RCC 7860 (cell line): ENCODE results near the gene FAM174C.
A peak's percentile ranks its signal among the peaks of the same experiment; 100 is the strongest.

Source experiments
- DNase-seq: peaks from one replicate; pipeline ENCODE4 v3.0.0-alpha.2; 2015; ENCODE audit warnings: low spot score
- FAIRE-seq: peaks from 2 replicates; lab custom pipeline; 2012; peaks lifted over from hg19 to GRCh38; lab: Jason Lieb, UNC

The FAM174C gene

GRCh38 chr19:1260749-1261537, 14.4 kb upstream of the FAM174C start:
- no peak for FAIRE-seq
- DNase-seq = peak; percentile 93

GRCh38 chr19:1261538-1261797, 13.9 kb upstream of the FAM174C start:
- no peak for FAIRE-seq
- no peak for DNase-seq

DNA sequence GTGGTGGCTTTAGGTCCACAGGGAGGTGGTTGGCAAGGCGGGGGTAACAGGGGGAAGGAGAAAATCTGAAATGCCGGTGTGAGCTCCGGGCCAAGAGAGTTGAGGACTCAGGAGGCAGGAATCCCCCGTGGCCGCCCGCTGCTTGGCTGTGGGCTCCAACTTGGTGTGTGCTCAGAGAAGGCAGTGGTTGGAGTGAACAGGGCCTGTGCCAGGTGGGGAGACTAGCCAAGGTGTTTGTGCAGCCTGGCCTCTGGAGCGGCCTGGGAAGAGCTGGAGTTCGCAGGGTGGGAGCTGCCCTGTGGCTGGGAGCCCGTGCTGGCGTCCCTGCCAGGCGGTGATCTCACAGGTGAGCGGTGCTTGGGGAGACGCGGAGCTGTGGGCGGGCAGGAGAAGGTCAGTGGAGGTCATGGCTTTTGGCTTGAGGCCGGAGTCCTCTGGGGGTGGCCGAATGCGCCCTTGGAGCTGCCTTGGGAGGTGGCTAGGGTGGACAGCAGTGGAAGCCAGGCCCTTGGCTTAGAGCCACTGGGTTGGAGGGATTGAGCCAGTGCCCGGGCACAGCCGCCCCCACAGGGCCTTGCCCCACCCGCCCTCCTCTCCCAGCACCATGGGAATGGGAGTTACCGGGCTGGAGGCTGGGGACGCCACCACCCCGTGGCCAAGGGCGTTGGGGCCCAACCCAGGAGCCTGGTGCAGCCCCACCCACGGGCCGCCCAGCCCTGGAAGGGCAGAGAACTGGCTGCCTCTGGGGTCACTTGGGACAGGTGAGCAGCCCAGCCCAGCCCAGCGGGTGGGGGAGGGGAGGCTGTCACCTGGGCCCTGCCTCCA, 13.3 kb upstream of the FAM174C start:
- peak; percentile 68 for DNase-seq

DNA sequence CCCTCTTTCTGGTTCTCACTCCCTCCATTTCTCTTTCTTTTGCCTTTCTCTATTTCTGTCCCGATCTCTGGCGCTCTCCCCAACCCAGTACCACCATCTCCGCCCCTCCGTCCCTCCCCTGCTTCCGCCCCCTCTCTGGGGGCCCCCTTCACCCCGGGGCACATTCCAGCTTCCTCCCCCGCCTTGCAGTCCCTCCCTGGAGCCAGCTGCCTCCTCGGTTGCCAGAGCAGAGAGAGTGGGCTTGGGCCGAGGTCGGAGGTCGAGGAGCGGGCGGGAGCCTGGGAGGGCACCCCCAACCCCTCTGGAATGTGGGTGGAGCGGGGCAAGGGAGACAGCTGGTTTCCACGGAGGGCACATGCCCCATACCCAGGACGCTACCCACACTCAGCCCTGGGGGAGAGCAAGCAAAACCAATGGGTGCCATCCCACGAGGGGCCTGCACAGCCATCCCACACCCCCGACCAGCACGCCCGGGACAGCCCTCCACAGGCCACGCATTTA, 12.7 kb upstream of the FAM174C start:
- DNase-seq (no peak), FAIRE-seq (no peak)

More for the DNA sequence above, 13.3 kb upstream of the FAM174C start:
- peak; percentile 70 for FAIRE-seq

GRCh38 chr19:1263188-1263587, 12.1 kb upstream of the FAM174C start:
- FAIRE-seq (no peak), DNase-seq (peak; percentile 16)

DNA sequence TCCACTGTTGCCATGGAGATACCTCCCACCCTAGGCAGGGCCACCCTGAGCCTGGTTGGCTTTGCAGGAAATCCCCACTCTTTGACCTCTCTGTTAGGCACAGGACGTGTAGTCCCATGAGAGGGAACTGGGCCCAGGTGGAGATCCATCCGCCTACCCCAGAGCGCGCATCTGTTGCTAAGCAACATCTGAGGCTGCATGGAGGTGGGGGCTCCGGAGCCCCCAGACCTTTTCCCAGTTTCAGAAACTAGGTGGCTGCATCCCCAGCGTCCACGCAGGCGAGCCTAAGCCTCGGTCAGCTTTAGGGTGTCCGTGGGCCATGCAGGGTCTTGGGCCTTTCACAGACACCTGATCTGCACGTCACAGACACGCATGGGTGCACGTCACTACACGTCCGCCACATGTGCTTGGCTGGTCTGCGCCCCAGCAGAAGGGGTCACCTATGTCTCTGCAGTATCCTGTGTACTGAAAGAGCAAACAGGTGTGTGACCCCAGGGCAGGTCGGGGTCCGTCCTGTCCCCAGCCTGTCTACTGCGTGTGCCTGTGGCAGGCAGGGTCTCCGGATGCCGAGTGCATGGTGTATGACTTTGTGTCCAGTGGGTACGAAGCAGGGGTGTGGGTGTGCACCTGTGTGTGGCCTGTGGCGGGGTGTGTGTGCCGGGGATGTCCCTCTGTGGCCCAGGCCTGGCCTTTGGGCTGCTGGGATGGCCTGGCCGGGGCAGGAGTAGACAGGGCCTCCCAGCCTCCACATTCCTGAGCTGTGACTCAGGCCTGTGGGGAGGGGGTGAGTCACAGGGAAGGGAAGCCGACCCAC, 10.3 kb upstream of the FAM174C start:
- FAIRE-seq (peak; percentile 77), DNase-seq (peak; percentile 92)

- DNase-seq = peak; percentile 94
- FAIRE-seq = peak; percentile 18
Observed at GRCh38 chr19:1265615-1266128, 9.7 kb upstream of the FAM174C start.

DNA sequence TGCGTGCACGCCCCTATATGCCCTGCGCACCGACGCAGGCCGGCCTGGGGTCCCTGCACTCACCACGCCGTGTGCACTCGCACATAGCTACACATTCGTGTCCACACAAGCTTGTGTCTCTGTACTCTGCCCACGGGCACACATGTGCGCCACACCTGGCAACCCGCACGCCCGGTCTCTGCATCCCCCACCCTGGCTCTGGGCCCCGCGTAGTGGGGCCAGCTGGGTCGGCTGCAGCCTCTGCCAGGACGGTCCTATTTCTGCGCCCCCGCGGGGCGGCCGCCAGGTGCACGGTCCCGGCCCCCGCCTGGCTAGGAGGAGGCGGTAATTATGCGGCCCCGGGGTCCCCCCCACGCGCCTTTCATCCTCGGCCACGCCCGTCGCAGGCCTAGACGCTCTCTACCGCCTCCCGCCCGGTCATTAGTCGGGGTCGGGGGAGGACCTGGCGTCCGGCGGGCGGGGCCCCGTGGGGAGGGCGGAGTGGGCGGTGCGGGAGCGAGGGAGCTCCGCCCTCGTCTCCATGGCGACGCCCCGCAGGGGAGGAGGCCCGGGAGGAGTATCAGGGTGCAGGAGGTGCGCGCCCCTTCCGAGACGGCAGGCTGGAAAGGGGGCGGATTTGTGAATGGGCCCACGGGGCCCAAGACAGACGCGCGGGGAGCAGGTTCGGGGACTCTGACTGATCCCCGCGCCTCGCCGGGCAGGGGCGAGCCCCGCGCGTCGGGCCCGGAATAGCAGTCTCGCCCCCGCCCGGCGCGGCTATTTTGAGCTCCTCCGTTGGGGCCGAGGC, 9.0 kb upstream of the FAM174C start:
- DNase-seq = peak; percentile 82
- FAIRE-seq = no peak

DNA sequence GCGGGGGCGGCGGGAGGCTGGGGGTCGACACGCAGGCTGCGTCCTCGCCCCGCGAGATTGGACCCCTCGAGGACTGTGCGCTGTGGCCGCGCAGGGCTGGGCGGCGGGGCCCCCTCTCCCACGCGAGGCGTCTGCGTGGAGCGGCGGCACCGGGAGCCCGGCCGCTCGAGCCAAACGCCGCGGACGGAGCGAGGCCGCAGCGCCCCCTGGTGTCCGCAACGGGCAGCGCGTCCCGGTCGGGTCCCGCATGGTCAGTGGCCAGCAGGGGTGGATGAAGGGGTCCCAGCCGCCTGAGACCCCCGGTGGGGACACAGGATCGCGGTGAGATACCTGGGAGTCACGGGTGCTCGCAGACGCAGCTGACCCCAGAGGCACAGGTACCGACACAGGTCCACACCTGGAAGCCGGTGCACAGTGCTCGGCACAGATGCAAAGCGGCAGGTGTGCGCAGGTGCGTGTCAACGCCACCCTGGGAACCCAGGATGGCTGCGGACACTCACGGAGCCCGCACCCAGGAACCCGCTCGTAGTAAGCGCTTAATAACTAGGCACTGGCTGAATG, 8.3 kb upstream of the FAM174C start:
- DNase-seq (peak; percentile 21), FAIRE-seq (no peak)

- FAIRE-seq = no peak
- no peak for DNase-seq
Observed at GRCh38 chr19:1267477-1268225, 7.7 kb upstream of the FAM174C start.

GRCh38 chr19:1268226-1269064, 6.9 kb upstream of the FAM174C start:
- no peak for FAIRE-seq
- no peak for DNase-seq

DNA sequence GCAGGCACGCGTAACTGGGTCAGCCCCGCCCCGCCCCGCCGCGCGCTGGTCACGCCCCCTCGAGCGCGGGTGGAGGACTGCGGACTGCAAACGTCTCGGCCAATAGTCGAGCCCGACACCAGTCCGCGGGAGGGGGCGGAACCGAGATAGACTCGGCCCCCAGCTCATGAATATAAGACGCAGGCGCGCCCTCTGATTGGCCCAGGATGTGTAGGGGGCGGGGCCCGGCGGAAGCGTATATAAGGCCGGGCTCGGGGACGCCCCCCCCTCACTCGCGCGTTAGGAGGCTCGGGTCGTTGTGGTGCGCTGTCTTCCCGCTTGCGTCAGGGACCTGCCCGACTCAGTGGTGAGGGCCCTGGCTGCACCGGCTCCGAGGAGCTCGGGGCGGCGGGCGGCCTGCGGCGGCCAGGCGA, 6.3 kb upstream of the FAM174C start, which contains the start of gene CIRBP:
Gene CIRBP (plus strand): TSS at position 268 of the 413 bp plus-strand sequence. CDS start 1,602 bp downstream, outside the sequence.
- DNase-seq (peak; percentile 98), FAIRE-seq (peak; percentile 86)

DNA sequence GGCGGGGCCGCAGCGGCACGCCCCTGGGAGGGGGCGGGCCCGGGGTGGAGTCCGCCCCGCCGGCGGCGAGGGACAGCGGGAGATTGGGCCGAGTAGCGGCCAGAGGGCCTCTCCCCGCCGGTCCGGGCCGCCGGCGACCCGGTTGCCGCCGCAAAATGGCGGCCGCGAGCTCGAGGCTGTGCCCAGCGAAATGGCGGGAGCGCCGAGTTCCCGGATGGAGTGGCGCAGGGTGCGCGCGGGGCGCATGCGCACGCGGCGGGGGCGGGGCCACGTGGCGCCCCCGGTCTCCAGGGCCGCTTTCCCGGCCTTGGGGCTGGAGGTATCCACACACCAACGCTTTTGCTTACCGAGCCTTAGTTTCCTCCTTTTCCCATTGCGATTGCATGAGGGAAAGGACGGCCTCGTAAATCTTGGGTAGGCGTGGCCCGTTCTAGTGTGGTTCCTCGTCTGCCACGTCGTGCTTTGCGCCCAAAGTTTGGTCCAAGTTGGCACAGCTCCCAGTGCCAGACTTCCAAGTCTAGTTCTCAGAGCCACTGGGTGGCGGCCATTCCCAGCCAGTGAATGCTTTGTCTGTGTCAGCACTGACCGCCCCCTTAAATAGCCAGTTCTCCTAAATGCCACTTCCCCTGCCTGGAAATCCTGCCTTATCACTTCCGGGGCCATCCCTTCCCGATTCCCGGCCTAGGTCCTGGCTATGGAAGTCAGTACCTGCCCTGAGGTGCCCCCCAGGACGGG, 5.7 kb upstream of the FAM174C start:
- FAIRE-seq (peak; percentile 10), DNase-seq (peak; percentile 82)

GRCh38 chr19:1270213-1270853, 5.0 kb upstream of the FAM174C start:
- FAIRE-seq (no peak), DNase-seq (no peak)

- DNase-seq = no peak
- no peak for FAIRE-seq
Observed at GRCh38 chr19:1270854-1271527, 4.3 kb upstream of the FAM174C start.
